ENCODE results near the gene EVA1A. TPM values are rescaled to one million over a fixed set of nuclear protein-coding genes. Genes with fewer than 3 reads are reported as not detected.

EVA1A gene
- total RNA-seq (ENCODE audit: unreplicated experiment): 19.9 TPM
- long read RNA-seq, transcript EVA1A-202 (4 exons, 1,802 nt): major isoform, 6 of 13 reads
- long read RNA-seq, partial matches to known transcripts: 0 of 13 reads
- long read RNA-seq, other reads (novel, unspliced or antisense): 3 of 13 reads

- peaks cover 6% of the 10 kb centered on the region for H3K27me3 Mint-ChIP-seq (ENCODE audit: unreplicated experiment)
- H3K9me3 Mint-ChIP-seq (ENCODE audit: unreplicated experiment): no peaks in the 10 kb centered on the region
- peak within 1 kb of the TSS; percentile 97 for H3K4me3 Mint-ChIP-seq (ENCODE audit: unreplicated experiment)
- peak within 1 kb of the TSS; percentile 81 for H3K27ac Mint-ChIP-seq (ENCODE audit: unreplicated experiment)
- TF ChIP-seq CTCF (IDR thresholded peaks at IDR 0.05; ENCODE audit: unreplicated experiment): no peak
- no peaks in the 10 kb centered on the region for H3K36me3 Mint-ChIP-seq (ENCODE audit: low read depth, unreplicated experiment)
- peak; percentile 65 for DNase-seq (ENCODE audit: low spot score)
- peaks cover 33% of the 10 kb centered on the region for H3K4me1 Mint-ChIP-seq (ENCODE audit: unreplicated experiment)
These were observed at the start of gene EVA1A for GRCh38 chr2:75560768-75561565. TSS of gene EVA1A (minus strand) at chr2:75560939. CDS start at chr2:75518140, 42,799 bp downstream.

- Mint-ChIP-seq H3K9me3 (ENCODE audit: unreplicated experiment) (no peaks in the 10 kb centered on the region), H3K36me3 (ENCODE audit: low read depth, unreplicated experiment) (peaks cover 2% of the 10 kb centered on the region), H3K27me3 (ENCODE audit: unreplicated experiment) (peaks cover 1% of the 10 kb centered on the region), H3K4me1 (ENCODE audit: unreplicated experiment) (peaks cover 7% of the 10 kb centered on the region), H3K4me3 (ENCODE audit: unreplicated experiment) (no peak overlapping the region), H3K27ac (ENCODE audit: unreplicated experiment) (no peak overlapping the region)
- DNase-seq (ENCODE audit: low spot score): no peak
- TF ChIP-seq CTCF (IDR thresholded peaks at IDR 0.05; ENCODE audit: unreplicated experiment): no peak
These were observed 49.3 kb upstream of the EVA1A start for GRCh38 chr2:75609937-75610508.

GRCh38 chr2:75609334-75609689 is 48.6 kb upstream of the EVA1A start:
- Mint-ChIP-seq H3K9me3 (ENCODE audit: unreplicated experiment) (no peaks in the 10 kb centered on the region), H3K27me3 (ENCODE audit: unreplicated experiment) (peaks cover 3% of the 10 kb centered on the region), H3K4me1 (ENCODE audit: unreplicated experiment) (peaks cover 7% of the 10 kb centered on the region), H3K36me3 (ENCODE audit: low read depth, unreplicated experiment) (peaks cover 4% of the 10 kb centered on the region), H3K27ac (ENCODE audit: unreplicated experiment) (no peak overlapping the region), H3K4me3 (ENCODE audit: unreplicated experiment) (no peak overlapping the region)
- no peak for DNase-seq (ENCODE audit: low spot score)
- TF ChIP-seq CTCF (IDR thresholded peaks at IDR 0.05; ENCODE audit: unreplicated experiment): peak; percentile 10

GRCh38 chr2:75608684-75609333 is 48.1 kb upstream of the EVA1A start:
- TF ChIP-seq CTCF (IDR thresholded peaks at IDR 0.05; ENCODE audit: unreplicated experiment): peak; percentile 92
- H3K4me1 Mint-ChIP-seq (ENCODE audit: unreplicated experiment): peaks cover 7% of the 10 kb centered on the region
- peaks cover 4% of the 10 kb centered on the region for H3K36me3 Mint-ChIP-seq (ENCODE audit: low read depth, unreplicated experiment)
- H3K27me3 Mint-ChIP-seq (ENCODE audit: unreplicated experiment): peaks cover 3% of the 10 kb centered on the region
- no peaks in the 10 kb centered on the region for H3K9me3 Mint-ChIP-seq (ENCODE audit: unreplicated experiment)
- DNase-seq (ENCODE audit: low spot score): peak; percentile 75
- peak overlapping the region; percentile 39 for H3K4me3 Mint-ChIP-seq (ENCODE audit: unreplicated experiment)
- H3K27ac Mint-ChIP-seq (ENCODE audit: unreplicated experiment): no peak overlapping the region
